OCI-LY7 (cell line): ENCODE results near the gene LSS. TPM values are rescaled to one million over a fixed set of nuclear protein-coding genes. Genes with fewer than 3 reads are reported as not detected.

Experiments
- BruUV-seq: library from RNA; stranded (reverse); fragments of 400-500 nt; replicated peaks from 2 replicates; lab custom pipeline; 2021; lab: Mats Ljungman, UMichigan
- CTCF ChIA-PET: fragments of 300-600 bp; sonication (Branson Sonifier 250); formaldehyde crosslinking; loops from one replicate; lab custom pipeline; 2022; ENCODE audit warnings: antibody characterized with exemption; ENCODE audit not compliant: unreplicated experiment; lab: Charles Lee
- POLR2A ChIA-PET: fragments of 300-600 bp; sonication (Branson Sonifier 250); formaldehyde crosslinking; loops from one replicate; lab custom pipeline; 2022; ENCODE audit warnings: antibody characterized with exemption; lab: Charles Lee
- DNase-seq: peaks from one replicate; pipeline ENCODE4 v3.0.0-alpha.2; 2015; ENCODE audit warnings: low spot score
- H2AFZ ChIP-seq: fragments of 200-600 bp; sonication (generic), shearing (Covaris generic); 2 replicates; pipeline ENCODE4 v1.6.1; 2014; ENCODE audit warnings: mild to moderate bottlenecking, antibody characterized with exemption, low read length, moderate library complexity
- H3K27ac ChIP-seq: fragments of 200-600 bp; sonication (generic); 2 replicates; pipeline ENCODE4 v1.5.1; 2014; ENCODE audit warnings: mixed run types, low read depth, mild to moderate bottlenecking, moderate library complexity, low read length, inconsistent platforms; ENCODE audit not compliant: poor library complexity, severe bottlenecking
- H3K36me3 ChIP-seq: fragments of 200-600 bp; sonication (generic); 2 replicates; pipeline ENCODE4 v1.6.1; 2014; ENCODE audit warnings: mild to moderate bottlenecking, antibody characterized with exemption, low read length, moderate library complexity, mixed read lengths; ENCODE audit not compliant: insufficient read depth
- H3K4me1 ChIP-seq: fragments of 200-600 bp; sonication (generic); 2 replicates; pipeline ENCODE4 v1.5.1; 2014; ENCODE audit warnings: mild to moderate bottlenecking, low read length; ENCODE audit not compliant: insufficient read depth, poor library complexity, severe bottlenecking
- H3K4me2 ChIP-seq: fragments of 200-600 bp; sonication (generic); 2 replicates; pipeline ENCODE4 v1.6.1; 2014; ENCODE audit warnings: mild to moderate bottlenecking, low read length
- H3K4me3 ChIP-seq: fragments of 200-600 bp; sonication (generic); 2 replicates; pipeline ENCODE4 v1.5.1; 2014; ENCODE audit warnings: mild to moderate bottlenecking, low read depth, low read length; ENCODE audit not compliant: poor library complexity, severe bottlenecking
- H3K79me2 ChIP-seq: fragments of 200-600 bp; sonication (generic); 2 replicates; pipeline ENCODE4 v1.6.1; 2016; ENCODE audit warnings: low read depth, mild to moderate bottlenecking, low read length, moderate library complexity, mixed read lengths; ENCODE audit not compliant: insufficient read depth
- H3K9me2 ChIP-seq: fragments of 200-600 bp; sonication (generic); 2 replicates; pipeline ENCODE4 v1.6.1; 2016; ENCODE audit warnings: mild to moderate bottlenecking, low read length, mixed read lengths; ENCODE audit not compliant: insufficient read depth
- H3K9me3 ChIP-seq: fragments of 200-600 bp; sonication (generic); 2 replicates; pipeline ENCODE4 v1.6.1; 2014; ENCODE audit warnings: mild to moderate bottlenecking, mixed run types, low read length, mixed read lengths
- H4K20me1 ChIP-seq: fragments of 200-600 bp; sonication (generic); 2 replicates; pipeline ENCODE4 v1.6.1; 2014; ENCODE audit warnings: mild to moderate bottlenecking, antibody characterized with exemption, low read length, moderate library complexity, mixed read lengths; ENCODE audit not compliant: insufficient read depth
- EZH2phosphoT487 ChIP-seq: fragments of 200-600 bp; sonication (generic); IDR thresholded peaks from 2 replicates; pipeline ENCODE4 v1.6.1; 2018; ENCODE audit warnings: low read depth, borderline replicate concordance, mild to moderate bottlenecking, mixed run types, antibody characterized with exemption, low read length, moderate library complexity, mixed read lengths
- intact Hi-C: fragments of 100-400 bp; cut with micrococcal nuclease; formaldehyde crosslinking; loops from one replicate; pipeline ENCODE4 v1.10.0; 2022; ENCODE audit not compliant: unreplicated experiment
- total RNA-seq, 2 experiments: library from RNA; depleted of rRNA in 1 of 2; stranded (reverse); fragments of >200 nt in 1 of 2; shearing (Covaris generic) in 1 of 2; gene quantifications; 2 replicates each; pipeline ENCODE4 v1.2.3, GENCODE V29; 2014 to 2022
- TF ChIP-seq, protein P1 (sequence below): fragments of 200-600 bp; sonication (generic); conservative IDR thresholded peaks from 2 replicates; pipeline ENCODE4 v1.5.1; 2014; ENCODE audit warnings: mild to moderate bottlenecking, antibody characterized with exemption, low read length, moderate library complexity, mixed read lengths

Gene LSS
- total RNA-seq, 2 experiments from 2014 or later: 45.4 to 137 TPM

DNA sequence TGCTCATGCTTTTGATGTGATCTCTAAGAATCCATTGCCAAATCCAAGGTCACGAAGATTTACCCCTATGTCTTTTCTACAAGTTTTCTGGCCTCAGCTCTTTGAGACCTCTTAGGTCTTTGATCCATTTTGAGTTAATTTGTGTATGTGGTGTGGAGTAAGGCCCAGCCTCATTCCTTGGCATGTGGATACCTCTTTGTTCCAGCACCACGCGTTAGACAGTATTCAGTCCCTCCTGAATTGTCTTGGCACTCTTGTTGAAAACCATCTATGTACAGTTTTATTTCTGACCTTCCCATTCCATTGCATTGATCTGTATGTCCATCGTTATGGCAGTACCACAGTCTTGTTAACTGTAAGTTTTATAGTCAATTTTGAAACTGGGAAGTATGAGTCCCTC is 65.2 kb downstream of the LSS start:
- Histone ChIP-seq H3K27ac (no peak overlapping the region), H3K79me2 (no peaks in the 10 kb centered on the region), H3K4me2 (no peak overlapping the region), H3K9me2 (no peaks in the 10 kb centered on the region), H3K4me1 (no peaks in the 10 kb centered on the region), H2AFZ (no peak overlapping the region), H4K20me1 (no peaks in the 10 kb centered on the region), H3K9me3 (peaks cover 3% of the 10 kb centered on the region; the same call in 1 of the 2 replicates), H3K4me3 (no peak overlapping the region), H3K36me3 (no peaks in the 10 kb centered on the region)
- CTCF ChIA-PET: no interaction called here
- no TSS peak for BruUV-seq
- DNase-seq: no peak
- TF ChIP-seq EZH2phosphoT487: no peak
- TF ChIP-seq, protein P1, sequence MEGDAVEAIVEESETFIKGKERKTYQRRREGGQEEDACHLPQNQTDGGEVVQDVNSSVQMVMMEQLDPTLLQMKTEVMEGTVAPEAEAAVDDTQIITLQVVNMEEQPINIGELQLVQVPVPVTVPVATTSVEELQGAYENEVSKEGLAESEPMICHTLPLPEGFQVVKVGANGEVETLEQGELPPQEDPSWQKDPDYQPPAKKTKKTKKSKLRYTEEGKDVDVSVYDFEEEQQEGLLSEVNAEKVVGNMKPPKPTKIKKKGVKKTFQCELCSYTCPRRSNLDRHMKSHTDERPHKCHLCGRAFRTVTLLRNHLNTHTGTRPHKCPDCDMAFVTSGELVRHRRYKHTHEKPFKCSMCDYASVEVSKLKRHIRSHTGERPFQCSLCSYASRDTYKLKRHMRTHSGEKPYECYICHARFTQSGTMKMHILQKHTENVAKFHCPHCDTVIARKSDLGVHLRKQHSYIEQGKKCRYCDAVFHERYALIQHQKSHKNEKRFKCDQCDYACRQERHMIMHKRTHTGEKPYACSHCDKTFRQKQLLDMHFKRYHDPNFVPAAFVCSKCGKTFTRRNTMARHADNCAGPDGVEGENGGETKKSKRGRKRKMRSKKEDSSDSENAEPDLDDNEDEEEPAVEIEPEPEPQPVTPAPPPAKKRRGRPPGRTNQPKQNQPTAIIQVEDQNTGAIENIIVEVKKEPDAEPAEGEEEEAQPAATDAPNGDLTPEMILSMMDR: no peak
- POLR2A ChIA-PET: no interaction called here
- intact Hi-C loops: no loop called here

DNA sequence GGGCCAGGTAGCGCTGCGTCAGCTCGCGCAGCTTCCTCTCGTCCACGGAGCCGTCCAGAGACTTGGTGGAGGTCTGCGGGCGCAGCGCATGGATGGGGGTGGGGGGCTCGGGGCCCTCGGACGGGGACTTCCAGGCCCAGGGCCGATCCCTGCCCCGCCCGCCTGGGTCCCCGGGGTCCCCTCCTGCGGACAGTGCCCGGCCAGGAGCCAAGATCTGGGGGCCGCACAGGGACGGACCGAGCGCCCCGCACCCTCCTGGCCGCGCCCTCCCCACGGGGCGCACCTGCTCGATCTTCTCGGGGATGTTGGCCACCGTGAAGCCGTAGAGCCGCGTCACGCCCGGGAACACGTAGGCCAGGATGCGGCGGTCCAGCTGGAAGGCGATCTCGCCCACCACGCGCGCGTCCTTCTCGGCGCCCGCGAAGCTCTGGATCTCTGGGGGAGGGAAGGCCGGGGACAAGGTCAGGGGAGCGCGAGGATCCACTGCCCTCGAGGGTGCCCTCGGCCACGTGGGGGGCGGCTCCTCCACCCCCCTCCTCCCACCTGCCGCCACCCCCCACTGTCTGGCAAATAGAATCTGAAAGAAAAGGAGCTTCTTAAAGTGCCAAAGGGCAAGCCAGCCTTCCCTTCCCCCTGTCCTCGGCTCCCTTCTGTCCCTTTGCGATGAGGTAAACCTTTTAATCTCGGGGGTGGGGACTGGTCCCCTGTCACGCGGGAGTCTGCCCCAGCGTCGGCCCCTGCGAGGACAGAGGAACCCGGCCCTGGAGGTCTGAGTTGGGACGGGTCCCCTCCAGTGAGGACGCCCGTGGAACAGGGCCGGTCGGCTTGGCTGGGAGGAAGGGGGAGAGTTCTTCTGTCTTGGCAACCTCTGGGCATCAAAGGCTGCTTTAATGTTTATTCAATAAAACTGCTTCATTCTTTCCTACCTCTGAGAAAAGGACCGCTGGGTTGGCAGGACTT is 66.7 kb downstream of the LSS start:
- DNase-seq: no peak
- intact Hi-C loops: no loop called here
- H3K4me3 ChIP-seq: no peak overlapping the region
- no TSS peak for BruUV-seq
- H3K79me2 ChIP-seq: no peaks in the 10 kb centered on the region
- H3K27ac ChIP-seq: no peak overlapping the region
- H4K20me1 ChIP-seq: no peaks in the 10 kb centered on the region
- H2AFZ ChIP-seq: no peak overlapping the region
- H3K9me2 ChIP-seq: no peaks in the 10 kb centered on the region
- no peaks in the 10 kb centered on the region for H3K4me1 ChIP-seq
- POLR2A ChIA-PET: no interaction called here
- H3K9me3 ChIP-seq: peaks cover 3% of the 10 kb centered on the region; the same call in 1 of the 2 replicates
- no peaks in the 10 kb centered on the region for H3K36me3 ChIP-seq
- TF ChIP-seq, protein P1: no peak
- no peak for TF ChIP-seq EZH2phosphoT487
- no peak overlapping the region for H3K4me2 ChIP-seq
- CTCF ChIA-PET: no interaction called here
